K562 (cell line): ENCODE results near the gene UTP11. TPM values are rescaled to one million over a fixed set of nuclear protein-coding genes. Genes with fewer than 3 reads are reported as not detected.

Source experiments
- CBX3 ChIP-seq, 2 experiments: IDR thresholded peaks; 1 replicate in 1 of 2; 2 replicates in 1 of 2; pipeline ENCODE4 v1.6.1; 2012; ENCODE audit warnings: inconsistent platforms in 2 of 2, low read length in 2 of 2, borderline replicate concordance in 1 of 2, control low read depth in 1 of 2
- CHCHD3 ChIP-seq: fragments of 250-450 bp; sonication (Bioruptor Pico); IDR thresholded peaks from 2 replicates; pipeline ENCODE4 v2.1.2; 2022; ENCODE audit warnings: mild to moderate bottlenecking
- ELK1 ChIP-seq: sonication (generic); formaldehyde crosslinking; IDR thresholded peaks from 2 replicates; pipeline ENCODE4 v1.8.1; 2022; ENCODE audit warnings: missing genetic modification reagents
- HDAC6 ChIP-seq: IDR thresholded peaks from 2 replicates; pipeline ENCODE4 v1.6.1; 2012; ENCODE audit warnings: low read depth, mild to moderate bottlenecking, control low read depth, inconsistent platforms, low read length, moderate library complexity
- IRF2 ChIP-seq: sonication (generic); formaldehyde crosslinking; IDR thresholded peaks from 2 replicates; pipeline ENCODE4 v1.8.1; 2022; ENCODE audit warnings: mild to moderate bottlenecking, missing genetic modification reagents
- LARP7 ChIP-seq: fragments of 450-650 bp; IDR thresholded peaks from 2 replicates; pipeline ENCODE4 v1.6.1; 2016
- POU5F1 ChIP-seq: fragments of 150-350 bp; IDR thresholded peaks from 2 replicates; pipeline ENCODE4 v1.6.1; 2014; ENCODE audit warnings: borderline replicate concordance, low read length, low read depth, mild to moderate bottlenecking; ENCODE audit not compliant: partially characterized antibody
- PPARD ChIP-seq: fragments of 250-450 bp; sonication (Bioruptor Pico); IDR thresholded peaks from 2 replicates; pipeline ENCODE4 v1.8.0; 2022; ENCODE audit warnings: inconsistent platforms, mild to moderate bottlenecking, moderate library complexity
- PTBP1 ChIP-seq: fragments of 200-400 bp; formaldehyde crosslinking; IDR thresholded peaks from 2 replicates; pipeline ENCODE4 v1.6.1; 2017; ENCODE audit warnings: low read depth, low read length
- RBFOX2 ChIP-seq: fragments of 200-400 bp; formaldehyde crosslinking; IDR thresholded peaks from 2 replicates; pipeline ENCODE4 v1.6.1; 2017; ENCODE audit warnings: low read depth, mild to moderate bottlenecking, low read length, moderate library complexity
- SMARCA4 ChIP-seq: fragments of 450-650 bp; IDR thresholded peaks from 2 replicates; pipeline ENCODE4 v1.6.1; 2016
- YBX1 ChIP-seq: fragments of 450-650 bp; IDR thresholded peaks from 2 replicates; pipeline ENCODE4 v1.7.1; 2016; ENCODE audit warnings: mild to moderate bottlenecking
- ZBTB49 ChIP-seq: sonication (generic); formaldehyde crosslinking; IDR thresholded peaks from 2 replicates; pipeline ENCODE4 v1.8.0; 2022; ENCODE audit warnings: missing genetic modification reagents, mild to moderate bottlenecking, borderline replicate concordance
- ZNF12 ChIP-seq: sonication (generic); formaldehyde crosslinking; IDR thresholded peaks from 2 replicates; pipeline ENCODE4 v1.4.0; 2020; ENCODE audit warnings: mild to moderate bottlenecking, missing genetic modification reagents
- ZNF175 ChIP-seq: fragments of 200-800 bp; sonication (Bioruptor generic); IDR thresholded peaks from 2 replicates; pipeline ENCODE4 v1.6.1; 2016; ENCODE audit warnings: low read depth, mild to moderate bottlenecking, missing genetic modification characterization, missing compliant biosample characterization
- polyA plus RNA-seq, 8 experiments: library from polyadenylated mRNA; depleted of rRNA in 4 of 8; stranded (reverse) in 5 of 8; unstranded in 3 of 8; fragments of >200 nt; fragmentation: Nextera tagmentation in 2 of 8; fragmentation: Illumina TruSeq in 1 of 8; extraction: Ambion mirVana in 2 of 8; extraction: Trizol in 1 of 8; gene quantifications; 2 replicates each; pipeline versions ENCODE4 v1.2.1 to v1.2.3, GENCODE V29; 2011 to 2014; ENCODE audit warnings: inconsistent platforms in 1 of 8, missing spikeins in 1 of 8
- total RNA-seq, 7 experiments: library from RNA; depleted of rRNA in 6 of 7; stranded (reverse); fragments of >200 nt in 6 of 7; fragmentation: Illumina TruSeq in 2 of 7; extraction: Trizol in 2 of 7; gene quantifications; 2 replicates each; pipeline versions ENCODE4 v1.2.1 to v1.2.3, GENCODE V29; 2011 to 2021; ENCODE audit warnings: low replicate concordance in 1 of 7
- TF ChIP-seq, protein P1 (sequence below): fragments of 450-650 bp; IDR thresholded peaks from 2 replicates; pipeline ENCODE4 v1.7.0; 2016; ENCODE audit warnings: borderline replicate concordance
- TF ChIP-seq, protein P2 (sequence below): sonication (generic); formaldehyde crosslinking; IDR thresholded peaks from 2 replicates; pipeline ENCODE4 v1.8.0; 2022; ENCODE audit warnings: mild to moderate bottlenecking, missing genetic modification reagents

Gene UTP11
- total and polyA plus RNA-seq, 9 of the 15 experiments (the other 6 are each of a cell fraction or from before 2014, with no cell fraction given) = 91.1 to 378 (median 221) TPM

DNA sequence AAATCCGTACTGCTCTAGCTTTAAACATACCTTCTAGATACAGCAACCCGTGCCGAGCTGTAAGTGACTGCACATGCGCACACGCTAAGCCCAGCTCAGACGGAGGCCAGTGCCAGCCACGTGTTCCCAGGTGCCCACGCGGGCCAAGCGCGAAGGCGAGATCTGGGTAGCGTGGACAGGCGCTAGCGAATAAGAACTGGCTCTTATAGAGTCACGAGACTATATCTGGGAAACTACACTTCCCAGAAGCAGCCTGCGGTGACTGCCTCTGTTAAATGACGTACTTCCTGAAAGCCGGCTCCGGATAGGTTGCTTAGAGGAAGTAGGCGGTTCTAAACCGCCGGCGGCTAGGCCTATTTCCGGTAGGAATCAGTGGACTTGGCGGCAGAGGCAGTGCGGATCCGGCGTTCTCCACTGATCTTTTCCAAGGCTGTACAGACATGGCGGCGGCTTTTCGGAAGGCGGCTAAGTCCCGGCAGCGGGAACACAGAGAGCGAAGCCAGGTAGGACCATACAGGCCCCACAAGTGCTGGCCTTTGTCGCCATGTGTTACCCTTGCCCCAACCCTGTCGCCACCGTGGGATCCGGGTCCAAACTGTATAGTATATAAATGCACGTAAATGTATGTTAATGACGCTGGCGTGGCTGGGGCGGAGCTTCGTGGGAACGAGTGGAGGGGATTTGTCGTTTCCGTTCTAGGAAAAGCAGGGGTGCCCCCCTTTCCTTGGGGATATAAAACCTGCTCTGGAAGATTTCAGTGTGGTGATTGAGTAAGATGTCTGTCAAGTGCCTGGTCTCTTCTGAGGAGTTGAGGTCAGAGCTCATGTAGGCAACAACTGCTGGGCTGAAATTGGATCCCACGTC lies at the start of gene UTP11 (continued):
- TF ChIP-seq, protein P1, sequence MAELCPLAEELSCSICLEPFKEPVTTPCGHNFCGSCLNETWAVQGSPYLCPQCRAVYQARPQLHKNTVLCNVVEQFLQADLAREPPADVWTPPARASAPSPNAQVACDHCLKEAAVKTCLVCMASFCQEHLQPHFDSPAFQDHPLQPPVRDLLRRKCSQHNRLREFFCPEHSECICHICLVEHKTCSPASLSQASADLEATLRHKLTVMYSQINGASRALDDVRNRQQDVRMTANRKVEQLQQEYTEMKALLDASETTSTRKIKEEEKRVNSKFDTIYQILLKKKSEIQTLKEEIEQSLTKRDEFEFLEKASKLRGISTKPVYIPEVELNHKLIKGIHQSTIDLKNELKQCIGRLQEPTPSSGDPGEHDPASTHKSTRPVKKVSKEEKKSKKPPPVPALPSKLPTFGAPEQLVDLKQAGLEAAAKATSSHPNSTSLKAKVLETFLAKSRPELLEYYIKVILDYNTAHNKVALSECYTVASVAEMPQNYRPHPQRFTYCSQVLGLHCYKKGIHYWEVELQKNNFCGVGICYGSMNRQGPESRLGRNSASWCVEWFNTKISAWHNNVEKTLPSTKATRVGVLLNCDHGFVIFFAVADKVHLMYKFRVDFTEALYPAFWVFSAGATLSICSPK = no peak; the same call in 1 of the 2 replicates
- TF ChIP-seq CBX3 (IDR thresholded peaks at IDR 0.05; ENCODE audit: borderline replicate concordance in 1 of 2, low read length in 2 of 2) = peak in 1 of 2 experiments; percentile 100; a peak in 2 of 3 replicates
- TF ChIP-seq CHCHD3 (CRISPR knock-in tag) = 0 out of 2 replicates have a peak, but pooled peaks have one; percentile 70
- TF ChIP-seq, protein P2, sequence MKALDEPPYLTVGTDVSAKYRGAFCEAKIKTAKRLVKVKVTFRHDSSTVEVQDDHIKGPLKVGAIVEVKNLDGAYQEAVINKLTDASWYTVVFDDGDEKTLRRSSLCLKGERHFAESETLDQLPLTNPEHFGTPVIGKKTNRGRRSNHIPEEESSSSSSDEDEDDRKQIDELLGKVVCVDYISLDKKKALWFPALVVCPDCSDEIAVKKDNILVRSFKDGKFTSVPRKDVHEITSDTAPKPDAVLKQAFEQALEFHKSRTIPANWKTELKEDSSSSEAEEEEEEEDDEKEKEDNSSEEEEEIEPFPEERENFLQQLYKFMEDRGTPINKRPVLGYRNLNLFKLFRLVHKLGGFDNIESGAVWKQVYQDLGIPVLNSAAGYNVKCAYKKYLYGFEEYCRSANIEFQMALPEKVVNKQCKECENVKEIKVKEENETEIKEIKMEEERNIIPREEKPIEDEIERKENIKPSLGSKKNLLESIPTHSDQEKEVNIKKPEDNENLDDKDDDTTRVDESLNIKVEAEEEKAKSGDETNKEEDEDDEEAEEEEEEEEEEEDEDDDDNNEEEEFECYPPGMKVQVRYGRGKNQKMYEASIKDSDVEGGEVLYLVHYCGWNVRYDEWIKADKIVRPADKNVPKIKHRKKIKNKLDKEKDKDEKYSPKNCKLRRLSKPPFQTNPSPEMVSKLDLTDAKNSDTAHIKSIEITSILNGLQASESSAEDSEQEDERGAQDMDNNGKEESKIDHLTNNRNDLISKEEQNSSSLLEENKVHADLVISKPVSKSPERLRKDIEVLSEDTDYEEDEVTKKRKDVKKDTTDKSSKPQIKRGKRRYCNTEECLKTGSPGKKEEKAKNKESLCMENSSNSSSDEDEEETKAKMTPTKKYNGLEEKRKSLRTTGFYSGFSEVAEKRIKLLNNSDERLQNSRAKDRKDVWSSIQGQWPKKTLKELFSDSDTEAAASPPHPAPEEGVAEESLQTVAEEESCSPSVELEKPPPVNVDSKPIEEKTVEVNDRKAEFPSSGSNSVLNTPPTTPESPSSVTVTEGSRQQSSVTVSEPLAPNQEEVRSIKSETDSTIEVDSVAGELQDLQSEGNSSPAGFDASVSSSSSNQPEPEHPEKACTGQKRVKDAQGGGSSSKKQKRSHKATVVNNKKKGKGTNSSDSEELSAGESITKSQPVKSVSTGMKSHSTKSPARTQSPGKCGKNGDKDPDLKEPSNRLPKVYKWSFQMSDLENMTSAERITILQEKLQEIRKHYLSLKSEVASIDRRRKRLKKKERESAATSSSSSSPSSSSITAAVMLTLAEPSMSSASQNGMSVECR (CRISPR knock-in tag) = peak; percentile 94
- TF ChIP-seq POU5F1 = peak; percentile 74
- no peak for TF ChIP-seq HDAC6
- peak; percentile 99 for TF ChIP-seq ZNF175 (CRISPR knock-in tag)
- TF ChIP-seq ZBTB49 (CRISPR knock-in tag) = peak; percentile 44; the same call in 1 of the 2 replicates
- no peak for TF ChIP-seq IRF2 (CRISPR knock-in tag)
- TF ChIP-seq YBX1 = no peak
- no peak for TF ChIP-seq PPARD (CRISPR knock-in tag)
- peak; percentile 92 for TF ChIP-seq RBFOX2
- 0 out of 2 replicates have a peak, but pooled peaks have one; percentile 35 for TF ChIP-seq PTBP1
- no peak for TF ChIP-seq LARP7
- TF ChIP-seq SMARCA4 = peak; percentile 41; the same call in 1 of the 2 replicates
- no peak for TF ChIP-seq ELK1 (CRISPR knock-in tag)
- TF ChIP-seq ZNF12 (CRISPR knock-in tag) = 0 out of 2 replicates have a peak, but pooled peaks have one; percentile 81
